SU-DHL-6 (cell line): ENCODE data around the gene CCDC182.

ENCODE experiments used
- H2AFZ ChIP-seq: fragments of 200-600 bp; sonication (generic); 2 replicates; pipeline ENCODE4 v1.6.1; 2014; ENCODE audit warnings: low read depth, mild to moderate bottlenecking, moderate library complexity, mixed read lengths, antibody characterized with exemption, low read length; ENCODE audit not compliant: severe bottlenecking
- H3F3A ChIP-seq: fragments of 200-600 bp; shearing (Covaris generic); 2 replicates; pipeline ENCODE4 v1.6.0; 2016; ENCODE audit warnings: antibody characterized with exemption, mild to moderate bottlenecking; ENCODE audit not compliant: insufficient read depth
- H3K27ac ChIP-seq: fragments of 200-600 bp; sonication (generic); 2 replicates; pipeline ENCODE4 v1.5.1; 2016; ENCODE audit warnings: low read depth, mild to moderate bottlenecking, low read length, moderate library complexity, mixed read lengths
- H3K27me3 ChIP-seq: fragments of 200-600 bp; sonication (generic), shearing (Covaris generic); 2 replicates; pipeline ENCODE4 v1.6.0; 2014; ENCODE audit warnings: mild to moderate bottlenecking, low read length
- H3K36me3 ChIP-seq: fragments of 200-600 bp; sonication (generic); 2 replicates; pipeline ENCODE4 v1.6.1; 2014; ENCODE audit warnings: mild to moderate bottlenecking, low read length, mixed read lengths
- H3K4me2 ChIP-seq: fragments of 300-600, 200-600 bp; shearing (Covaris generic), sonication (generic); 2 replicates; pipeline ENCODE4 v1.6.0; 2014; ENCODE audit warnings: low read length, low read depth, mild to moderate bottlenecking; ENCODE audit not compliant: poor library complexity, severe bottlenecking
- H3K4me3 ChIP-seq: fragments of 200-600 bp; sonication (generic); 2 replicates; pipeline ENCODE4 v1.5.1; 2014; ENCODE audit warnings: antibody characterized with exemption, low read length, mild to moderate bottlenecking, mixed read lengths; ENCODE audit not compliant: insufficient read depth, poor library complexity, severe bottlenecking
- H3K79me2 ChIP-seq: fragments of 200-600 bp; sonication (generic); 2 replicates; pipeline ENCODE4 v1.6.1; 2014; ENCODE audit warnings: mild to moderate bottlenecking, low read length, moderate library complexity; ENCODE audit not compliant: insufficient read depth
- H3K9ac ChIP-seq: fragments of 200-600 bp; sonication (generic); 2 replicates; pipeline ENCODE4 v1.7.0; 2014; ENCODE audit warnings: mild to moderate bottlenecking, low read length
- H3K9me2 ChIP-seq: fragments of 200-600 bp; sonication (generic); replicated peaks from 2 replicates; pipeline ENCODE4 v1.6.1; 2014; ENCODE audit warnings: low read length; ENCODE audit not compliant: insufficient read depth
- H3K9me3 ChIP-seq: fragments of 200-600 bp; sonication (generic); 2 replicates; pipeline ENCODE4 v1.6.1; 2014; ENCODE audit warnings: low read length, mixed read lengths; ENCODE audit not compliant: insufficient read depth
- H4K20me1 ChIP-seq: fragments of 200-600 bp; sonication (generic); 2 replicates; pipeline ENCODE4 v1.6.1; 2014; ENCODE audit warnings: low read depth, mild to moderate bottlenecking, antibody characterized with exemption, low read length, moderate library complexity, mixed read lengths
- EZH2phosphoT487 ChIP-seq: fragments of 200-600 bp; sonication (generic), shearing (Covaris generic); conservative IDR thresholded peaks from 2 replicates; pipeline ENCODE4 v1.6.1; 2018; ENCODE audit warnings: mild to moderate bottlenecking, antibody characterized with exemption, low read length, moderate library complexity, mixed read lengths
- TF ChIP-seq, protein P1 (sequence below): fragments of 200-600 bp; sonication (generic); IDR thresholded peaks from one replicate; pipeline ENCODE4 v1.5.1; 2017; ENCODE audit warnings: antibody characterized with exemption, mild to moderate bottlenecking, low read length, moderate library complexity; ENCODE audit not compliant: insufficient read depth, poor library complexity, severe bottlenecking

Gene CCDC182

DNA sequence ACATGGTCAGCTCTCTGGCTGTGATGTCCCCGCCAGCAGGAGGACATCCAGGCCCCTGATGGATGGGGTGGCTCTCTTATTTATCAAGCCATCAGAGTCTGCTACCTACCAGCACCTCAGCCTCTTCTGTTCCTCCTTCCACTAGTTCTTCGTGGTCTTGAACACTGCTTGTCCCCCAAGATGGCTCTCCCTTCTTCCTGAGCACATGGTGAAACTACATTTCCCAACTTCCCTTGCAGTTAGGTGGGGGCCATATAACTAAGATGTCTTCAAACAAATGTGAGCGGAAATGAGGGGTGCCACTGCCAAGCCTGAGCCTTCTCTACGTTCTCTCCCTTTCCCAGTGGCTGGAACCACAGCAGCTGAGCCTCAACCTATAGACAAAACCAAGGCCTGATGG is 29.8 kb upstream of the CCDC182 start:
- Histone ChIP-seq H3K9me3 (no peaks in the 10 kb centered on the region), H3K27ac (no peak overlapping the region), H3K4me2 (no peak overlapping the region), H3K79me2 (no peaks in the 10 kb centered on the region), H3K36me3 (no peaks in the 10 kb centered on the region), H4K20me1 (no peaks in the 10 kb centered on the region), H3K27me3 (no peaks in the 10 kb centered on the region), H3K4me3 (no peak overlapping the region), H3F3A (no peaks in the 10 kb centered on the region), H3K9ac (no peak overlapping the region), H3K9me2 (no peaks in the 10 kb centered on the region), H2AFZ (no peak overlapping the region)
- TF ChIP-seq, protein P1, sequence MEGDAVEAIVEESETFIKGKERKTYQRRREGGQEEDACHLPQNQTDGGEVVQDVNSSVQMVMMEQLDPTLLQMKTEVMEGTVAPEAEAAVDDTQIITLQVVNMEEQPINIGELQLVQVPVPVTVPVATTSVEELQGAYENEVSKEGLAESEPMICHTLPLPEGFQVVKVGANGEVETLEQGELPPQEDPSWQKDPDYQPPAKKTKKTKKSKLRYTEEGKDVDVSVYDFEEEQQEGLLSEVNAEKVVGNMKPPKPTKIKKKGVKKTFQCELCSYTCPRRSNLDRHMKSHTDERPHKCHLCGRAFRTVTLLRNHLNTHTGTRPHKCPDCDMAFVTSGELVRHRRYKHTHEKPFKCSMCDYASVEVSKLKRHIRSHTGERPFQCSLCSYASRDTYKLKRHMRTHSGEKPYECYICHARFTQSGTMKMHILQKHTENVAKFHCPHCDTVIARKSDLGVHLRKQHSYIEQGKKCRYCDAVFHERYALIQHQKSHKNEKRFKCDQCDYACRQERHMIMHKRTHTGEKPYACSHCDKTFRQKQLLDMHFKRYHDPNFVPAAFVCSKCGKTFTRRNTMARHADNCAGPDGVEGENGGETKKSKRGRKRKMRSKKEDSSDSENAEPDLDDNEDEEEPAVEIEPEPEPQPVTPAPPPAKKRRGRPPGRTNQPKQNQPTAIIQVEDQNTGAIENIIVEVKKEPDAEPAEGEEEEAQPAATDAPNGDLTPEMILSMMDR, result no peak

DNA sequence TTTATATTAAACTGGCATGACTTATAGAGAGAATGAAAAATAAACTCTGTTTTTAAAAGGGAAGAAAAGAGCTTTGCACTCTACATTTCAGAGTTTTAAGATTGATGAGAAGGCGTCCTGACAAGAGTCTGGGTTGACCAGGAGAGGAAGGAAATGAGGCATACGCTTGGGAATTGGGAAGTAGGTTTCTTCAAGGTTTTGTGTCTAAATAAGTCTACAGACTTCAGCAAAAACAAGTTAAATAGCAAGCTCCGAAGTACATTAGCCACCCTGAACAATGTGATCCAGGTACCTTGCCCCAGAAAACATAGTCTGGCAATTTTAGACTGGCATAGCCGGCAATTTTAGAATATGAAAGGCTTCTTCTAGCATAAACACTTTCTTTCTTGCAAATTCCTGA is 28.5 kb upstream of the CCDC182 start:
- Histone ChIP-seq H3K9ac (no peak overlapping the region), H2AFZ (no peak overlapping the region), H3K9me3 (no peaks in the 10 kb centered on the region), H3F3A (no peaks in the 10 kb centered on the region), H3K27me3 (no peaks in the 10 kb centered on the region), H4K20me1 (no peaks in the 10 kb centered on the region), H3K4me3 (no peak overlapping the region), H3K27ac (no peak overlapping the region), H3K79me2 (no peaks in the 10 kb centered on the region), H3K36me3 (no peaks in the 10 kb centered on the region), H3K9me2 (no peaks in the 10 kb centered on the region), H3K4me2 (no peak overlapping the region)
- TF ChIP-seq, protein P1, result no peak
- no peak for TF ChIP-seq EZH2phosphoT487

DNA sequence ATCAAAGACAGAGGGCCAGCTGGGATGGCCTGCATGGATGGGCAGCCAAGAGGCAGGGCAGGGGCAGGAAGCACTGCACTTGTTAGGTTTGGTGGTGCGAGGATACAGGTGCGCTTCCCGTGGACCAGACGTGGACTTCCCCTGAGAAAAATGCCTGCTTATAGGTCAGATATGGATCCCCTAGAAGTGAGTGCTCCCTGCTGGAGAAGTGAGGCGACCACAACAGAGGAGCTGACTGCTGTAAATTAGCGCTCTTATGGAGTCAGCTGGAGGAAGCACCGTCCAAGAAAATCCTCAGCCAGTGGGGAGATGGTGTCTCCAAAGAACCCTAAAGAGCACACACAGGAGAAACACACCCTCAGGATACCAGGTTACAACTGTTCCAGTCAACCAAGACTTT is 27.7 kb upstream of the CCDC182 start:
- Histone ChIP-seq H3K27me3 (no peaks in the 10 kb centered on the region), H2AFZ (no peak overlapping the region), H3K9ac (no peak overlapping the region), H3K9me3 (no peaks in the 10 kb centered on the region), H3K9me2 (no peaks in the 10 kb centered on the region), H3K4me2 (no peak overlapping the region), H3F3A (no peaks in the 10 kb centered on the region), H3K27ac (no peak overlapping the region), H3K79me2 (no peaks in the 10 kb centered on the region), H4K20me1 (no peaks in the 10 kb centered on the region), H3K36me3 (no peaks in the 10 kb centered on the region), H3K4me3 (no peak overlapping the region)
- TF ChIP-seq EZH2phosphoT487, result no peak
- TF ChIP-seq, protein P1, result no peak

DNA sequence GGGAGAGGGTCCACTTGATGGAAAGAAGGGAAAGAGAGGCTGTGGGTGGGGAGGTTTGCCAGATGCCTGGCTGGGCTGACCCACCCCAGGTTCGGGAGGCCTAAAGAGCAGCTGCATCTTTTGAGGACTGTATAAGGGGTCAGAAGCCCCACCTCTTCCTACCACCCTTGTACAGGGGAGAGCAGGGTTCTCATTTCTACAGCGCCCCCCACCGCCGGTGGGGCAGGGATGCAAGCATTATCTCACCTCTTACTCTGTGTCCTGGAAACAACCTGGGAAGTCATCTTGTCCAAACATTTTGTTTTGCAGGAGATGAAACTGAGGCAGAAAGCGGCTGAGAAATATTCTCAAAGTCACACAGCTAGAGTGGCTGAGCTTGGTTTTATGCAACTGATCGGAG is 22.5 kb upstream of the CCDC182 start:
- H3K36me3 ChIP-seq, result no peaks in the 10 kb centered on the region
- no peak overlapping the region for H3K4me3 ChIP-seq
- no peak overlapping the region for H3K27ac ChIP-seq
- TF ChIP-seq, protein P1, result no peak
- TF ChIP-seq EZH2phosphoT487, result no peak
- H4K20me1 ChIP-seq, result no peaks in the 10 kb centered on the region
- H3K9me3 ChIP-seq, result no peaks in the 10 kb centered on the region
- H3K4me2 ChIP-seq, result no peak overlapping the region
- no peak overlapping the region for H2AFZ ChIP-seq
- H3K79me2 ChIP-seq, result no peaks in the 10 kb centered on the region
- H3K9ac ChIP-seq, result no peak overlapping the region
- H3F3A ChIP-seq, result no peaks in the 10 kb centered on the region
- H3K27me3 ChIP-seq, result no peaks in the 10 kb centered on the region
- H3K9me2 ChIP-seq, result no peaks in the 10 kb centered on the region
